Stomach (tissue), 4 donors: Measurements from ENCODE around the gene LVRN.

Source experiments
- CTCF ChIP-seq, 7 experiments: fragments of 450-650 bp in 4 of 7; fragments of 200-600 bp in 3 of 7; sonication (generic) in 3 of 7; IDR thresholded peaks; one replicate each; pipeline ENCODE4 v1.5.1; 2016 to 2019; ENCODE audit warnings: antibody characterized with exemption in 7 of 7, control low read depth in 2 of 7, mild to moderate bottlenecking in 1 of 7
- EP300 ChIP-seq: sonication (generic); formaldehyde crosslinking; IDR thresholded peaks from one replicate; pipeline ENCODE4 v1.6.1; 2017; ENCODE audit warnings: antibody characterized with exemption
- POLR2A ChIP-seq, 4 donors: fragments of 450-650 bp; IDR thresholded peaks; one replicate each; pipeline ENCODE4 v1.6.1; 2016; ENCODE audit warnings: antibody characterized with exemption in 4 of 4, control low read depth in 2 of 4, mild to moderate bottlenecking in 1 of 4, moderate library complexity in 1 of 4
- POLR2AphosphoS5 ChIP-seq, 3 donors: sonication (generic); formaldehyde crosslinking; IDR thresholded peaks; one replicate each; pipeline ENCODE4 v1.6.1; 2016; ENCODE audit warnings: antibody characterized with exemption in 3 of 3

DNA sequence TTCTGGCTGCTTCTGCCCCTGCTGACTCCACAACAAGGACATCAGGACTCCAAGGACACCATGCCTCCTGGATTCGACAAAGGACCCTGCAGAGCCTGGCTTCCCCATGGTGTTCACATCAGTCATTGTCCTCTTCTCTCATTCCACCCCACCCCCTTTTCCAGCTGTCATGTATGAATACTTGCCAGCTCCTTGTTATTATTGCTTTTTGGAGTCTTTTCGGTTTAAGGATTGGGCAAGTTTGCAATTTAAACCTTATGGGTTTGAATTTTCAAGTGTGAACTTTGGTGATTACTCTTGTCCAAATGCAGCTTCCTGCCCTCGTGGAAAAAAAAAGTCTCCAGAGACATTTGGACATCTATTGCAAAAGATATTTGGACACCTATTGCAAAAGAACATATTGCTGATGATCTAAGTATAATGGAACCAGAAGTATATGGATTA lies 14.2 kb upstream of the LVRN start:
- TF ChIP-seq POLR2AphosphoS5 (IDR thresholded peaks at IDR 0.05) (no peak), CTCF (IDR thresholded peaks at IDR 0.05) (no peak), POLR2A (IDR thresholded peaks at IDR 0.05) (no peak), EP300 (no peak)
